GM12801 (cell line): ENCODE data around the gene NEDD4L.

Source experiments
- CTCF ChIP-seq: IDR thresholded peaks from one replicate; pipeline ENCODE4 v1.5.1; 2011; ENCODE audit warnings: control low read depth; ENCODE audit not compliant: insufficient read length; ENCODE audit errors: extremely low read depth

NEDD4L gene

DNA sequence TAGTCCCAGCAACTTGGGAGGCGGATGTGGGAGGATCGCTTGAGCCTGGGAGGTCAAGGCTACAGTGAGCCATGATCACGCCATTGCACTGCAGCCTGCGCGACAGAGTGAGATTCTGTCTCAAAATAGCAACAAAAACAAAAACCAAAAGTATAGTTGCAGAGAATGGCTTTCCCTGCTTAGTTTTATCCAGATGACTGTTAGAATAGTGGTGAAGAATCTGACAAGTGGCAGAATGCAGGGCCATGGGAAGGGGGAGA, 53.8 kb downstream of the NEDD4L start:
- no peak for TF ChIP-seq CTCF

- TF ChIP-seq CTCF: no peak
Measured at GRCh38 chr18:58098706-58099105, 54.7 kb downstream of the NEDD4L start.

DNA sequence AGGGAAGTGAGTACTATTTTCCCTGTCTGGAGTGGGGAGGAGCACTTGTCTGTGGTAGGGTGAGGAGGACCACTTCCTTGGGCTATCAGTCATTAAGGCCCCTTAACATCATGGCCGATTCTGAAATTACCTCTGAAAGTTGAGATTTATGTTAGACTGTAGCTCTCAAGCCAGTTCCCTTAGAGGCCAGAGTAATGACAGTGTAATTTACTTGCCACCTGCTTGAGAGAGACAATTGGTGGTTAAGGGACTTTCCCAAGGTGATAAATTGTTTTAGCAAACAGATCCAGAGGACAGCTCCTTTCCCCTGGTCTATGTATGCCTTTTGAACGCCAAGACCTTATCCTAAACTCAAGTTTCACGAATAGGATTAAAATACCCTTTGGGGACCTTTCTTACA, 56.1 kb downstream of the NEDD4L start:
- no peak for TF ChIP-seq CTCF

- TF ChIP-seq CTCF: no peak
Measured at GRCh38 chr18:58101291-58101794, 57.3 kb downstream of the NEDD4L start.

DNA sequence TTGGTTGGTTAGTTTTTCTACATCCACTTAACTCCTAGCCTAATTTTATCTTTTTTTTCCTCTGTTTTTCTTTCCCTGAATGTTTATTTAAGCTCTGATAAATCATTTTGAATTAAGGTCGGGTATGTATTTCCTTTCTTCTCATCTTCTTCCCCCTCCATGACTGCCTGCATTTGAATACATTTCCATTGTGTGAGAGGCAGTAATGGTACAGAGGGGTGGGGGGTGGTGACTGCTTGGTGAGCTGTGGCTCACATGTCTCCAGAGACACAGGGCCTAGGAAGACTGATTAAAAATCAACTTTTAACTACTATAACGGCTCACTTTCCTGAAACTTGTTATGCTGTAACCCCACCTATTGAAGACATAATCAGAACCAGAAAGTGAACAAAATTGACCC, 58.0 kb downstream of the NEDD4L start:
- no peak for TF ChIP-seq CTCF

GRCh38 chr18:58102875-58103274, 58.8 kb downstream of the NEDD4L start:
- no peak for TF ChIP-seq CTCF

DNA sequence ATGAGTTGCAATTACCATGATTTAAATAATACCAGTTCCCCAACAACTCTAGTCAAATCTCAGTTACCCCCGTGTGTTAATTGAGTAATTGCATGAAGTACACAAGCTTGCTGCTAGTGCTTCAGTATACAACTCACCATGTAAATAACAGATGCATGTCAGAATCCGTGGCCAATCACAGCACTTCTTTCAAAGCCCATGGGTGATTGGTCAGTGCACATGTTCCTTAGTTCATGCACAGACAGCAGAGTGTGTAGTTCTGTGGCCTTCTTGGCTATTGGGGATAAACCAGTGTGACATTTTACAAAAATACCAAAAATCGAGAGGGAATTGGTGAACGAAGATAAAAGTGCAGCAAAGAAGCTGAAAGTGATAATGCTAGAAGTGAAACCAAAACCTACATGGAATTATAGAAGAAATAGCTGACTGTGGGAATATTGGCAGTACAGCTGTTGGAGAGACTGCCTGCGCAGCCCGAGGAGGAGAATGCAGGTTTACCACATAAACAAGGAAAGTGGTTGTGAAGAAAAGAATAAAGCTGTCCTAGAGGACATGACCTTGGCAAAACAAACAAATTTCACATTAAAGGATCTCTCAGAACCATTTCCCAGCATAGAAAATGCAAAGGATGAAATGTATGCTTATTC, 59.4 kb downstream of the NEDD4L start:
- TF ChIP-seq CTCF: no peak
